ENCODE measurements around the gene TICRR. TPM values are rescaled to one million over a fixed set of nuclear protein-coding genes. Genes with fewer than 3 reads are reported as not detected.

TICRR gene
- total and polyA plus RNA-seq, 4 donors = under 0.01 to 7.3 (median 0.15) TPM

- WGBS = 86% methylated on average over 4 of the region's 4 CpGs
- no peak overlapping the region for H3K4me3 ChIP-seq (ENCODE audit: low read depth in 1 of 3, low read length in 3 of 3)
- no peak overlapping the region for H3K27ac ChIP-seq (ENCODE audit: low read depth in 1 of 2, low read length in 2 of 2)
- no peaks in the 10 kb centered on the region for H3K27me3 ChIP-seq (ENCODE audit: control insufficient read depth in 4 of 4, insufficient read depth in 4 of 4, low read length in 3 of 4)
- TF ChIP-seq, protein P1, sequence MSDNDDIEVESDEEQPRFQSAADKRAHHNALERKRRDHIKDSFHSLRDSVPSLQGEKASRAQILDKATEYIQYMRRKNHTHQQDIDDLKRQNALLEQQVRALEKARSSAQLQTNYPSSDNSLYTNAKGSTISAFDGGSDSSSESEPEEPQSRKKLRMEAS (IDR thresholded peaks at IDR 0.05) = no peak
- TF ChIP-seq HNF4A (conservative IDR thresholded peaks at IDR 0.05) = no peak
- no peak for TF ChIP-seq NR2F2 (IDR thresholded peaks at IDR 0.05)
- no peak for TF ChIP-seq FOXA2 (IDR thresholded peaks at IDR 0.05)
- no peak for TF ChIP-seq SP1 (IDR thresholded peaks at IDR 0.05)
- TF ChIP-seq EGR1 (IDR thresholded peaks at IDR 0.05; ENCODE audit: low read depth in 2 of 2) = no peak
- TF ChIP-seq TAF1 (conservative IDR thresholded peaks at IDR 0.05) = no peak
- TF ChIP-seq REST (IDR thresholded peaks at IDR 0.05) = no peak
- TF ChIP-seq RAD21 (IDR thresholded peaks at IDR 0.05) = no peak
- no peak for TF ChIP-seq HNF4G (IDR thresholded peaks at IDR 0.05)
- TF ChIP-seq ATF3 (IDR thresholded peaks at IDR 0.05) = no peak
- TF ChIP-seq GABPA (IDR thresholded peaks at IDR 0.05 in 1 of 2, conservative IDR thresholded peaks at IDR 0.05 in 1 of 2) = no peak
- no peak for TF ChIP-seq CTCF (IDR thresholded peaks at IDR 0.05; ENCODE audit: low read depth, low read length, missing input control)
- TF ChIP-seq RXRA (IDR thresholded peaks at IDR 0.05) = no peak
- TF ChIP-seq ZBTB33 (IDR thresholded peaks at IDR 0.05) = no peak
- TF ChIP-seq FOXA1 (IDR thresholded peaks at IDR 0.05) = no peak
- TF ChIP-seq JUND (IDR thresholded peaks at IDR 0.05) = no peak
- no peak for TF ChIP-seq YY1 (IDR thresholded peaks at IDR 0.05)
- H3K9ac ChIP-seq (ENCODE audit: low read depth in 1 of 2, low read length in 2 of 2) = no peak overlapping the region
- no peak for DNase-seq (ENCODE audit: low spot score)
- H3K4me1 ChIP-seq (ENCODE audit: control insufficient read depth in 4 of 4, insufficient read depth in 4 of 4, low read length in 3 of 4) = no peaks in the 10 kb centered on the region
- no peaks in the 10 kb centered on the region for H3K9me3 ChIP-seq (ENCODE audit: control insufficient read depth in 4 of 4, low read length in 3 of 4)
- H3K36me3 ChIP-seq (ENCODE audit: control insufficient read depth in 4 of 4, insufficient read depth in 3 of 4, low read depth in 1 of 4, low read length in 3 of 4) = peaks cover 0 to 2% (median 0%) of the 10 kb centered on the region in 4 donors
Measured at GRCh38 chr15:89621547-89621946, 46.3 kb downstream of the TICRR start.

Data from liver (tissue), 9 donors.